HG02588 (cell line): Measurements from ENCODE around the gene PSEN1.

Experiments
- ATAC-seq: cut with Tn5 transposase; IDR thresholded peaks from one replicate; pipeline ENCODE4 v1.9.1; 2021; ENCODE audit warnings: mild to moderate bottlenecking, moderate library complexity; ENCODE audit not compliant: unreplicated experiment

PSEN1 gene

GRCh38 chr14:73264885-73265720 is 128.8 kb downstream of the PSEN1 start:
- ATAC-seq: no peak

- ATAC-seq: no peak
Measured at GRCh38 chr14:73265721-73266046, 129.4 kb downstream of the PSEN1 start.

GRCh38 chr14:73266317-73266716 is 130.0 kb downstream of the PSEN1 start:
- ATAC-seq: no peak

- no peak for ATAC-seq
Measured at GRCh38 chr14:73267474-73267873, 131.2 kb downstream of the PSEN1 start.

- ATAC-seq: peak; percentile 71
Measured at GRCh38 chr14:73269729-73270531, 133.6 kb downstream of the PSEN1 start.

GRCh38 chr14:73272393-73272792 is 136.1 kb downstream of the PSEN1 start:
- no peak for ATAC-seq
